ENCODE data around the gene MAN1C1.

The MAN1C1 gene

GRCh38 chr1:25645637-25646400 is 29.2 kb downstream of the MAN1C1 start:
- no peak overlapping the region for H3K14ac ChIP-seq (ENCODE audit: low read length)
- H3K27ac ChIP-seq (replicated peaks; ENCODE audit: low read length), result no peak overlapping the region
- no peak for DNase-seq (ENCODE audit: low spot score)
- no peaks in the 10 kb centered on the region for H3K27me3 ChIP-seq (ENCODE audit: control insufficient read depth in 3 of 3, insufficient read depth in 3 of 3, low read depth in 1 of 3, low read length in 3 of 3)
- peak overlapping the region; percentile 3 for H3K18ac ChIP-seq (ENCODE audit: low read length)
- H3K4ac ChIP-seq (ENCODE audit: low read length), result no peak overlapping the region
- no peak overlapping the region for H2AK5ac ChIP-seq (ENCODE audit: low read depth, low read length)
- no peak overlapping the region for H3K4me3 ChIP-seq (ENCODE audit: low read length in 2 of 2)
- H3K4me2 ChIP-seq (ENCODE audit: insufficient read depth, low read length, poor library complexity, severe bottlenecking), result no peak overlapping the region
- no peak overlapping the region for H2BK120ac ChIP-seq (ENCODE audit: low read depth, low read length)
- WGBS, 2 donors (ENCODE audit: extremely low coverage in 2 of 2, insufficient read length in 2 of 2, insufficient replicate concordance in 1 of 2), result no CpG with 5 or more reads among the region's 23 CpGs
- no peak overlapping the region for H2BK5ac ChIP-seq (ENCODE audit: low read length)
- no peak overlapping the region for H3K23ac ChIP-seq (ENCODE audit: low read depth, low read length, poor library complexity)
- H3K9ac ChIP-seq (ENCODE audit: low read depth, low read length, poor library complexity), result no peak overlapping the region
- no peak overlapping the region for H2BK12ac ChIP-seq (ENCODE audit: low read length)
- no peaks in the 10 kb centered on the region for H3K9me3 ChIP-seq (replicated peaks in 1 of 2; ENCODE audit: control insufficient read depth in 2 of 2, insufficient read depth in 1 of 2, low read depth in 1 of 2, low read length in 2 of 2)
- H2AFZ ChIP-seq (ENCODE audit: low read length), result no peak overlapping the region
- H4K8ac ChIP-seq (ENCODE audit: low read depth, low read length), result no peak overlapping the region
- H3K36me3 ChIP-seq (replicated peaks in 1 of 2; ENCODE audit: control insufficient read depth in 2 of 2, insufficient read depth in 2 of 2, low read length in 2 of 2), result peaks cover 0 to 7% of the 10 kb centered on the region in 2 donors
- no peak overlapping the region for H2BK15ac ChIP-seq (ENCODE audit: low read length)
- peaks cover 18 to 33% of the 10 kb centered on the region in 2 donors for H3K4me1 ChIP-seq (ENCODE audit: control insufficient read depth in 2 of 2, insufficient read depth in 1 of 2, low read depth in 1 of 2, low read length in 2 of 2)
- H3K79me1 ChIP-seq (ENCODE audit: low read depth, low read length), result no peaks in the 10 kb centered on the region
- H4K91ac ChIP-seq (ENCODE audit: low read depth, low read length, poor library complexity), result no peak overlapping the region

GRCh38 chr1:25647106-25647505 is 30.5 kb downstream of the MAN1C1 start:
- no CpG with 5 or more reads among the region's 4 CpGs for WGBS, 2 donors (ENCODE audit: extremely low coverage in 2 of 2, insufficient read length in 2 of 2, insufficient replicate concordance in 1 of 2)
- H2BK5ac ChIP-seq (ENCODE audit: low read length), result no peak overlapping the region
- H2BK120ac ChIP-seq (ENCODE audit: low read depth, low read length), result no peak overlapping the region

GRCh38 chr1:25647863-25648262 is 31.3 kb downstream of the MAN1C1 start:
- no CpG with 5 or more reads among the region's 5 CpGs for WGBS, 2 donors (ENCODE audit: extremely low coverage in 2 of 2, insufficient read length in 2 of 2, insufficient replicate concordance in 1 of 2)

More at GRCh38 chr1:25647106-25647505, 30.5 kb downstream of the MAN1C1 start:
- Histone ChIP-seq H2AFZ (ENCODE audit: low read length) (no peak overlapping the region), H3K14ac (ENCODE audit: low read length) (peak overlapping the region; percentile 22), H3K9me3 (replicated peaks in 1 of 2; ENCODE audit: control insufficient read depth in 2 of 2, insufficient read depth in 1 of 2, low read depth in 1 of 2, low read length in 2 of 2) (no peaks in the 10 kb centered on the region), H4K91ac (ENCODE audit: low read depth, low read length, poor library complexity) (no peak overlapping the region), H3K18ac (ENCODE audit: low read length) (no peak overlapping the region), H3K23ac (ENCODE audit: low read depth, low read length, poor library complexity) (peak overlapping the region; percentile 5), H2AK5ac (ENCODE audit: low read depth, low read length) (no peak overlapping the region), H3K27ac (replicated peaks; ENCODE audit: low read length) (no peak overlapping the region), H3K79me1 (ENCODE audit: low read depth, low read length) (no peaks in the 10 kb centered on the region), H3K4ac (ENCODE audit: low read length) (no peak overlapping the region), H3K9ac (ENCODE audit: low read depth, low read length, poor library complexity) (no peak overlapping the region), H3K36me3 (replicated peaks in 1 of 2; ENCODE audit: control insufficient read depth in 2 of 2, insufficient read depth in 2 of 2, low read length in 2 of 2) (peaks cover 0 to 7% of the 10 kb centered on the region in 2 donors), H2BK12ac (ENCODE audit: low read length) (no peak overlapping the region), H3K27me3 (ENCODE audit: control insufficient read depth in 3 of 3, insufficient read depth in 3 of 3, low read depth in 1 of 3, low read length in 3 of 3) (no peaks in the 10 kb centered on the region), H3K4me1 (ENCODE audit: control insufficient read depth in 2 of 2, insufficient read depth in 1 of 2, low read depth in 1 of 2, low read length in 2 of 2) (peaks cover 18 to 27% of the 10 kb centered on the region in 2 donors), H3K4me2 (ENCODE audit: insufficient read depth, low read length, poor library complexity, severe bottlenecking) (no peak overlapping the region), H4K8ac (ENCODE audit: low read depth, low read length) (no peak overlapping the region), H2BK15ac (ENCODE audit: low read length) (no peak overlapping the region), H3K4me3 (ENCODE audit: low read length in 2 of 2) (no peak overlapping the region)
- DNase-seq (ENCODE audit: low spot score), result no peak

DNA sequence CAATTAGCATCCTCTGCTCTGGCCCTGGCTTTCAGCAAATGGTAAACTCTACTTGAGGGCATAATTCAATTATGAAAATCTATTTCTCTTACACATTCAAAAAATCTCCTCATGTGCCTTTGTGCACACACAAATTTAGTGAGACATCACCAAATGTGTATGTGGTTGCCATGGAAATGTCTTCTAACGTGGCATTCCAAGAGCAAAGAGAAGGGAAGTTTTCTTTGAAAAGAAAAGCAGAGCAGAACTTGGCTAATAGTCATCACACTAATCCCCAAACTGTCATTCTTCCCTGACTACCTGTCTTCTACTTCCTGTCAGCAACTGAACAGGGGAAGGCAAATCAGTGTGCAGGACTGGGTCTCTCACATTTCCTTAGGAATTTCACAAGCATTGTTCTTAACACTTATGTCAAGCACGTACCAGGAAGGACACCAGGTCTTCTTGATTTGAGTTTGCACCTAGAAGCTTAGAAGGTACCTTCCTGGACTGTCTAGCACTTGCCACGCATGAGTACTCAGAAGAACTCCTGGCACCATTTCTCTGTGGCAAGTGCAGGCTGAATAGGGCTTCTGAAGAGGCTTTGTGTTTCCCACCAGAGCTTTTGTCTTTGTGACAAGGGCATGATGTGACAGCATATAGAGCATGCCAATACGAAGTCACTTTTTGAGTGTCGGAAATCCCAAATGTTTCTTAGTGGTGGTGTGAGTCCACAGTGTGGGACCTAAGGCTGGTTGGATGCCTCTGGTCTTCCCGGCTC is 32.3 kb downstream of the MAN1C1 start:
- Histone ChIP-seq H2AK5ac (ENCODE audit: low read depth, low read length) (no peak overlapping the region), H4K8ac (ENCODE audit: low read depth, low read length) (no peak overlapping the region), H3K4ac (ENCODE audit: low read length) (no peak overlapping the region), H3K18ac (ENCODE audit: low read length) (peak overlapping the region; percentile 40), H3K9me3 (replicated peaks in 1 of 2; ENCODE audit: control insufficient read depth in 2 of 2, insufficient read depth in 1 of 2, low read depth in 1 of 2, low read length in 2 of 2) (no peaks in the 10 kb centered on the region), H4K91ac (ENCODE audit: low read depth, low read length, poor library complexity) (no peak overlapping the region), H2BK12ac (ENCODE audit: low read length) (no peak overlapping the region), H2AFZ (ENCODE audit: low read length) (no peak overlapping the region), H3K27ac (replicated peaks; ENCODE audit: low read length) (no peak overlapping the region), H3K4me2 (ENCODE audit: insufficient read depth, low read length, poor library complexity, severe bottlenecking) (no peak overlapping the region), H3K27me3 (ENCODE audit: control insufficient read depth in 3 of 3, insufficient read depth in 3 of 3, low read depth in 1 of 3, low read length in 3 of 3) (no peaks in the 10 kb centered on the region), H2BK120ac (ENCODE audit: low read depth, low read length) (no peak overlapping the region), H2BK5ac (ENCODE audit: low read length) (no peak overlapping the region), H3K14ac (ENCODE audit: low read length) (no peak overlapping the region), H3K36me3 (replicated peaks in 1 of 2; ENCODE audit: control insufficient read depth in 2 of 2, insufficient read depth in 2 of 2, low read length in 2 of 2) (peaks cover 0 to 7% of the 10 kb centered on the region in 2 donors), H3K4me1 (ENCODE audit: control insufficient read depth in 2 of 2, insufficient read depth in 1 of 2, low read depth in 1 of 2, low read length in 2 of 2) (peaks cover 17 to 26% of the 10 kb centered on the region in 2 donors), H3K4me3 (ENCODE audit: low read length in 2 of 2) (no peak overlapping the region), H2BK15ac (ENCODE audit: low read length) (no peak overlapping the region), H3K23ac (ENCODE audit: low read depth, low read length, poor library complexity) (no peak overlapping the region), H3K79me1 (ENCODE audit: low read depth, low read length) (no peaks in the 10 kb centered on the region), H3K9ac (ENCODE audit: low read depth, low read length, poor library complexity) (no peak overlapping the region)
- no peak for DNase-seq (ENCODE audit: low spot score)
- no CpG with 5 or more reads among the region's 6 CpGs for WGBS, 2 donors (ENCODE audit: extremely low coverage in 2 of 2, insufficient read length in 2 of 2, insufficient replicate concordance in 1 of 2)

More at GRCh38 chr1:25647863-25648262, 31.3 kb downstream of the MAN1C1 start:
- H4K91ac ChIP-seq (ENCODE audit: low read depth, low read length, poor library complexity), result no peak overlapping the region
- no peak overlapping the region for H3K23ac ChIP-seq (ENCODE audit: low read depth, low read length, poor library complexity)
- H2AFZ ChIP-seq (ENCODE audit: low read length), result no peak overlapping the region
- no peak overlapping the region for H2BK120ac ChIP-seq (ENCODE audit: low read depth, low read length)
- H3K9me3 ChIP-seq (replicated peaks in 1 of 2; ENCODE audit: control insufficient read depth in 2 of 2, insufficient read depth in 1 of 2, low read depth in 1 of 2, low read length in 2 of 2), result no peaks in the 10 kb centered on the region
- no peak overlapping the region for H2BK5ac ChIP-seq (ENCODE audit: low read length)
- H3K4me2 ChIP-seq (ENCODE audit: insufficient read depth, low read length, poor library complexity, severe bottlenecking), result no peak overlapping the region
- H3K36me3 ChIP-seq (replicated peaks in 1 of 2; ENCODE audit: control insufficient read depth in 2 of 2, insufficient read depth in 2 of 2, low read length in 2 of 2), result peaks cover 0 to 7% of the 10 kb centered on the region in 2 donors
- no peak overlapping the region for H3K4me3 ChIP-seq (ENCODE audit: low read length in 2 of 2)
- no peak overlapping the region for H3K18ac ChIP-seq (ENCODE audit: low read length)
- H3K9ac ChIP-seq (ENCODE audit: low read depth, low read length, poor library complexity), result no peak overlapping the region
- H3K79me1 ChIP-seq (ENCODE audit: low read depth, low read length), result no peaks in the 10 kb centered on the region
- no peak overlapping the region for H2BK15ac ChIP-seq (ENCODE audit: low read length)
- no peak overlapping the region for H3K27ac ChIP-seq (replicated peaks; ENCODE audit: low read length)
- no peak for DNase-seq (ENCODE audit: low spot score)
- peak overlapping the region; percentile 15 for H3K14ac ChIP-seq (ENCODE audit: low read length)
- H3K27me3 ChIP-seq (ENCODE audit: control insufficient read depth in 3 of 3, insufficient read depth in 3 of 3, low read depth in 1 of 3, low read length in 3 of 3), result no peaks in the 10 kb centered on the region
- H2AK5ac ChIP-seq (ENCODE audit: low read depth, low read length), result no peak overlapping the region
- H3K4me1 ChIP-seq (ENCODE audit: control insufficient read depth in 2 of 2, insufficient read depth in 1 of 2, low read depth in 1 of 2, low read length in 2 of 2), result peaks cover 17 to 26% of the 10 kb centered on the region in 2 donors
- no peak overlapping the region for H3K4ac ChIP-seq (ENCODE audit: low read length)
- no peak overlapping the region for H2BK12ac ChIP-seq (ENCODE audit: low read length)
- no peak overlapping the region for H4K8ac ChIP-seq (ENCODE audit: low read depth, low read length)
